ENCODE results near the gene TMPRSS11F. TPM values are rescaled to one million over a fixed set of nuclear protein-coding genes. Genes with fewer than 3 reads are reported as not detected.

Gene TMPRSS11F
- total and polyA plus RNA-seq, 9 of the 15 experiments (the other 6 are each of a cell fraction or from before 2014, with no cell fraction given), result 0.03 to 0.36 (median 0.07) TPM; not detected in 2

GRCh38 chr4:68175562-68176155 is 46.0 kb upstream of the TMPRSS11F start (continued):
- TF ChIP-seq HDAC3 (IDR thresholded peaks at IDR 0.05; ENCODE audit: borderline replicate concordance, partially characterized antibody) (no peak), SMC3 (conservative IDR thresholded peaks at IDR 0.05; ENCODE audit: insufficient read depth, low read depth, low read length) (peak; percentile 67), PHB2 (IDR thresholded peaks at IDR 0.05; ENCODE audit: low read depth) (no peak), BRCA1 (IDR thresholded peaks at IDR 0.05) (no peak), BRCA1 (CRISPR knock-in tag; IDR thresholded peaks at IDR 0.05) (no peak), GTF2F1 (IDR thresholded peaks at IDR 0.05; ENCODE audit: low read depth, low read length) (no peak), SMAD4 (CRISPR knock-in tag; conservative IDR thresholded peaks at IDR 0.05) (no peak), BRF2 (IDR thresholded peaks at IDR 0.05; ENCODE audit: borderline replicate concordance, insufficient read depth, insufficient read length) (no peak), GATAD2B (IDR thresholded peaks at IDR 0.05; ENCODE audit: borderline replicate concordance) (no peak), XRCC5 (IDR thresholded peaks at IDR 0.05; ENCODE audit: low read depth, low read length) (no peak), DDX20 (tag; IDR thresholded peaks at IDR 0.05; ENCODE audit: low read depth) (no peak), SETDB1 (IDR thresholded peaks at IDR 0.05; ENCODE audit: low read length) (no peak), ZNF431 (CRISPR knock-in tag; IDR thresholded peaks at IDR 0.05) (no peak), RAD21 (CRISPR knock-in tag; conservative IDR thresholded peaks at IDR 0.05 in 1 of 2, IDR thresholded peaks at IDR 0.05 in 1 of 2) (peak; percentile 94 to 95), CLOCK (CRISPR knock-in tag; IDR thresholded peaks at IDR 0.05; ENCODE audit: borderline replicate concordance) (no peak), CTCF (IDR thresholded peaks at IDR 0.05 in 2 of 3, conservative IDR thresholded peaks at IDR 0.05 in 1 of 3; ENCODE audit: insufficient read depth in 2 of 3, low read depth in 1 of 3, low read length in 3 of 3) (peak; percentile 52 to 87 (median 63); a peak in 5 of 6 replicates), ZBTB8A (IDR thresholded peaks at IDR 0.05; ENCODE audit: partially characterized antibody) (no peak), ATF4 (CRISPR knock-in tag; IDR thresholded peaks at IDR 0.05) (no peak), MEIS2 (IDR thresholded peaks at IDR 0.05; ENCODE audit: partially characterized antibody) (peak; percentile 84), DEAF1 (CRISPR knock-in tag; IDR thresholded peaks at IDR 0.05) (peak; percentile 93)

All from K562 (cell line).